ENCODE data around the gene CCDC14.

DNA sequence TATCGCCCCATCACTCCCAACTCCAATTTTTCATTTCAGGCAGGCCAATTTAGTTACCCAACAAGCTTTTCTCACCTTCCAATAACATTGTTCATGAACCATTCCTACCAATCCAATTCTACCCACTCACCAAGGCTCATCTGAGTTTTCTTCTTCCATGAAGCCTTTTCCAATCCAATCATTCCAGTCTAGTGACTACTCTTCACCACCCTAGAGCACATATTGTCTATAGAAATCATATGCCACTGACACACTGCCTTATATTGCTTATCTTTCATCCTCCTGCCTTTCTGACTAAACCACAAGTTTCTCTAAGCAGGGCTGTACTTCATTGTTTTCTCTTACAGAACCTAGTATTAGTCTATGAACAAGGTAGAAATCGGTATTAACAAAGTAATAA lies 11.4 kb downstream of the CCDC14 start:
- TF ChIP-seq CTCF (IDR thresholded peaks at IDR 0.05), result no peak
- TF ChIP-seq POLR2A (IDR thresholded peaks at IDR 0.05), result no peak
